NB4 (cell line): ENCODE measurements around the gene ZMYND10.

ENCODE experiments used
- DNase-seq: peaks from one replicate; pipeline ENCODE4 v3.0.0; 2010; ENCODE audit warnings: low read depth
- H3K4me3 ChIP-seq: one replicate; pipeline ENCODE4 v1.5.1; 2011; ENCODE audit warnings: mild to moderate bottlenecking, low read depth, low read length, moderate library complexity
- CTCF ChIP-seq: IDR thresholded peaks from one replicate; pipeline ENCODE4 v1.5.1; 2012; ENCODE audit warnings: low read depth, low read length
- MAX ChIP-seq: IDR thresholded peaks from 2 replicates; pipeline ENCODE4 v1.6.1; 2011; ENCODE audit warnings: low read depth, low read length
- MYC ChIP-seq: IDR thresholded peaks from 2 replicates; pipeline ENCODE4 v1.6.1; 2011; ENCODE audit warnings: low read depth, low read length
- POLR2A ChIP-seq: IDR thresholded peaks from 2 replicates; pipeline ENCODE4 v1.6.1; 2011; ENCODE audit warnings: mild to moderate bottlenecking; ENCODE audit not compliant: insufficient read length; ENCODE audit errors: extremely low read depth

Gene ZMYND10

GRCh38 chr3:50347187-50347813 lies 1.8 kb upstream of the ZMYND10 start:
- H3K4me3 ChIP-seq = no peak overlapping the region
- peak; percentile 52 for TF ChIP-seq CTCF
- peak; percentile 22; the same call in 1 of the 2 replicates for TF ChIP-seq MAX
- TF ChIP-seq POLR2A = no peak
- 0 out of 2 replicates have a peak, but pooled peaks have one; percentile 14 for TF ChIP-seq MYC
- DNase-seq = peak; percentile 81

- no peak overlapping the region for H3K4me3 ChIP-seq
- no peak for DNase-seq
- TF ChIP-seq POLR2A (no peak), CTCF (no peak), MAX (no peak), MYC (no peak)
Observed at GRCh38 chr3:50345008-50345407, 524 bp downstream of the ZMYND10 start.

- H3K4me3 ChIP-seq = no peak overlapping the region
- TF ChIP-seq POLR2A (no peak), CTCF (no peak), MAX (no peak), MYC (no peak)
- peak; percentile 42 for DNase-seq
Observed at GRCh38 chr3:50342813-50343633, 2.5 kb downstream of the ZMYND10 start.

GRCh38 chr3:50341996-50342650 lies 3.4 kb downstream of the ZMYND10 start:
- DNase-seq = no peak
- H3K4me3 ChIP-seq = no peak overlapping the region
- no peak for TF ChIP-seq MYC
- TF ChIP-seq POLR2A = no peak
- no peak for TF ChIP-seq CTCF
- TF ChIP-seq MAX = no peak

- TF ChIP-seq CTCF (no peak), POLR2A (no peak), MAX (no peak), MYC (no peak)
- DNase-seq = no peak
- H3K4me3 ChIP-seq = peak overlapping the region; percentile 64
Observed at GRCh38 chr3:50341537-50341936, 4.0 kb downstream of the ZMYND10 start.
